Memory B cell (primary cell): Measurements from ENCODE around the gene PTPRK.

ENCODE experiments used
- ATAC-seq: fragments of 150-1000 bp; cut with Tn5 transposase; 2 replicates; pipeline ENCODE4 v1.10.0; 2021; ENCODE audit warnings: low read depth, mild to moderate bottlenecking, moderate library complexity
- DNase-seq, 2 donors: peaks; one replicate each; pipeline ENCODE4 v3.0.0; 2022; ENCODE audit warnings: low spot score in 2 of 2
- H3K27ac Mint-ChIP-seq: one replicate; pipeline ENCODE4 v1.8.0; 2022; ENCODE audit warnings: mild to moderate bottlenecking, moderate library complexity, mixed read lengths
- H3K27me3 Mint-ChIP-seq: one replicate; pipeline ENCODE4 v1.8.0; 2022; ENCODE audit warnings: mixed read lengths
- H3K36me3 Mint-ChIP-seq: one replicate; pipeline ENCODE4 v1.8.0; 2022; ENCODE audit warnings: mild to moderate bottlenecking, mixed read lengths
- H3K4me1 Mint-ChIP-seq: one replicate; pipeline ENCODE4 v1.8.0; 2022; ENCODE audit warnings: mixed read lengths
- H3K4me3 Mint-ChIP-seq: one replicate; pipeline ENCODE4 v1.8.0; 2022; ENCODE audit warnings: mild to moderate bottlenecking, moderate library complexity, mixed read lengths
- H3K9me3 Mint-ChIP-seq: one replicate; pipeline ENCODE4 v1.8.0; 2022; ENCODE audit warnings: mixed read lengths

PTPRK gene

DNA sequence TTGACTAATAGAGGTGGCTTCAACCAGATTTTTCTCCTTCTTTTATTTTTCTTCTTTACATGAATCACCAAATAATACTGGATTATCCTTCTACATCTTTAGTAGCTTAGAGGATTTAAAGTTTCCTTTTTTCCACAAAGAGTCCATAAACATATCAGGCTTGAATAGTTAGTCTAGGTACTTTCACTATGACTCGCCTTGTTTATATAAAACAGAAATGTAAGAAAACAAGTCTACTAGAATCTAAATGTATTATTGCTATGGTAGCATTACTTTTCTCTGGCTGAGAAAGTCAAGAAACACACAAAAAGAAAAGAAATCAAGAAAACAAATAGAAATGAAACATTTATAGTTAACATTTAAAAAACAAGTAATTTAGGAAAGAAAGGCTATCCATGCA, 215.2 kb downstream of the PTPRK start:
- no peaks in the 10 kb centered on the region for H3K4me1 Mint-ChIP-seq
- H3K9me3 Mint-ChIP-seq, result peaks cover 3% of the 10 kb centered on the region
- ATAC-seq (no peak), DNase-seq (no peak)
- H3K27ac Mint-ChIP-seq, result no peak overlapping the region
- no peaks in the 10 kb centered on the region for H3K36me3 Mint-ChIP-seq
- peaks cover 3% of the 10 kb centered on the region for H3K27me3 Mint-ChIP-seq
- no peak overlapping the region for H3K4me3 Mint-ChIP-seq

DNA sequence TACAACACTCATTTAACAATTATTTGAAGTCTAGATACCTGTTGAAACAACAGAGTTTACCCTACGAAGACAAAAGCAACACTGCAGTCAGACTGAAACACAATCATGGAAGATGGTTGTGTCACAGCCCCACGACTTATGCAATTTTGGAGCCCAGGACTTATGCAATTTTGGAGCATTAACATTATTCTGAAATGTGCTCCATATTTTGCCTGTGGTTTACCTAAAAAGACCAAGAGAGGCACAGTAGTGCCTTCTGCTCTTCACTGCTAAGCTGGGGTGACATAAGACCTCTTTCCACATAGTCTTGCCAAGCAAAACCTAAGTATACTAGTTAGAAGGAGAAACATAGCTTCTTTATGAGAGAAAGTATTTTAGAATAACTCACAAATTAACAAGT, 216.5 kb downstream of the PTPRK start:
- H3K9me3 Mint-ChIP-seq, result peaks cover 4% of the 10 kb centered on the region
- DNase-seq (no peak), ATAC-seq (no peak)
- peaks cover 3% of the 10 kb centered on the region for H3K27me3 Mint-ChIP-seq
- no peak overlapping the region for H3K27ac Mint-ChIP-seq
- H3K4me3 Mint-ChIP-seq, result no peak overlapping the region
- no peaks in the 10 kb centered on the region for H3K4me1 Mint-ChIP-seq
- H3K36me3 Mint-ChIP-seq, result no peaks in the 10 kb centered on the region

GRCh38 chr6:128302942-128303341, 217.5 kb downstream of the PTPRK start:
- H3K9me3 Mint-ChIP-seq, result peaks cover 4% of the 10 kb centered on the region
- H3K4me3 Mint-ChIP-seq, result no peak overlapping the region
- peaks cover 3% of the 10 kb centered on the region for H3K27me3 Mint-ChIP-seq
- H3K4me1 Mint-ChIP-seq, result no peaks in the 10 kb centered on the region
- no peak for ATAC-seq
- H3K27ac Mint-ChIP-seq, result no peak overlapping the region
- no peaks in the 10 kb centered on the region for H3K36me3 Mint-ChIP-seq
- DNase-seq, result no peak

- no peaks in the 10 kb centered on the region for H3K27me3 Mint-ChIP-seq
- ATAC-seq (no peak), DNase-seq (no peak)
- H3K36me3 Mint-ChIP-seq, result no peaks in the 10 kb centered on the region
- H3K4me3 Mint-ChIP-seq, result no peak overlapping the region
- H3K4me1 Mint-ChIP-seq, result no peaks in the 10 kb centered on the region
- H3K9me3 Mint-ChIP-seq, result peaks cover 4% of the 10 kb centered on the region
- H3K27ac Mint-ChIP-seq, result no peak overlapping the region
Measured at GRCh38 chr6:128295670-128296069, 224.7 kb downstream of the PTPRK start.

DNA sequence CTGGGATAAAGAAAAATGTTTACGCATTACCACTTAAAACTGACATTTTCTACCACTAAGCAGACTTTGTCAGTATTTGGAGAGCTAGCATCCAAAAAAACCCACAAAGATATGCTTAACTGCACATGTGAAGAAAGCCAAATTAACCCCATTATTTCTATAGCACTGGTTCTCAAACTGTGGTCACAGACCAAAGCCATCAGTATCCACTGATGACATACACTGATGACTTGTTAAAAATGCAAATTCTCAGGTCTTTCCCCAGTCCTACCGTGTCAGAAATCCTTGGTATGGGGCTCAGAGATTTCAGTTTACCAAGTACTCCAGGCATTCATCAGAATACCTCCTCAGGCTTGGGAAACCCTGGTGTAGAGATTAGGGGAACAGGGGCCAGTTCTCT, 230.2 kb downstream of the PTPRK start:
- DNase-seq (no peak), ATAC-seq (no peak)
- no peak overlapping the region for H3K4me3 Mint-ChIP-seq
- no peaks in the 10 kb centered on the region for H3K36me3 Mint-ChIP-seq
- H3K27me3 Mint-ChIP-seq, result peaks cover 1% of the 10 kb centered on the region
- no peaks in the 10 kb centered on the region for H3K4me1 Mint-ChIP-seq
- H3K27ac Mint-ChIP-seq, result no peak overlapping the region
- no peaks in the 10 kb centered on the region for H3K9me3 Mint-ChIP-seq

GRCh38 chr6:128284128-128284527, 236.3 kb downstream of the PTPRK start:
- peaks cover 1% of the 10 kb centered on the region for H3K27me3 Mint-ChIP-seq
- no peak for ATAC-seq
- no peak overlapping the region for H3K27ac Mint-ChIP-seq
- no peak for DNase-seq
- no peak overlapping the region for H3K4me3 Mint-ChIP-seq
- no peaks in the 10 kb centered on the region for H3K36me3 Mint-ChIP-seq
- no peaks in the 10 kb centered on the region for H3K9me3 Mint-ChIP-seq
- peaks cover 5% of the 10 kb centered on the region for H3K4me1 Mint-ChIP-seq

DNA sequence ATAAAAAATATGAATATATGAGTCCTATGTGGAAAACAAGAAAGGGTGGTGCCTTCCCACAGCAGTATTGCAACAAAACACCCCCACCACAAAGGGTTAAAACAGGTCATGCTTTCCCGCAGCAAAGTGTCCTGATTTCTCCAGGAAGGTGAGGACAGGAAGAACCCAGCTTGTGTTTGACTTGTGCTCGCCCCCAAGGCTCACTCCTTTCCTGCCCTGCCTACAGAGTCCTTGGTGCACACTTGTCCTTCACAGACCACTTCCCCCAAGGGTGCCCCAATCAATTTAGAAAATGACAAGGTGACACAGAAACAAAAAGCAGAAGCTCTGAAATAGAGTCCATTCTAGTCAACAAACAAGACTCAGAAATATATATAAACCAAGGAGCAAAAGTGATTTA, 237.4 kb downstream of the PTPRK start:
- Mint-ChIP-seq H3K4me3 (no peak overlapping the region), H3K27ac (no peak overlapping the region), H3K27me3 (no peaks in the 10 kb centered on the region), H3K4me1 (peaks cover 5% of the 10 kb centered on the region), H3K9me3 (no peaks in the 10 kb centered on the region), H3K36me3 (no peaks in the 10 kb centered on the region)
- DNase-seq, result no peak
- ATAC-seq, result peak; percentile 62

DNA sequence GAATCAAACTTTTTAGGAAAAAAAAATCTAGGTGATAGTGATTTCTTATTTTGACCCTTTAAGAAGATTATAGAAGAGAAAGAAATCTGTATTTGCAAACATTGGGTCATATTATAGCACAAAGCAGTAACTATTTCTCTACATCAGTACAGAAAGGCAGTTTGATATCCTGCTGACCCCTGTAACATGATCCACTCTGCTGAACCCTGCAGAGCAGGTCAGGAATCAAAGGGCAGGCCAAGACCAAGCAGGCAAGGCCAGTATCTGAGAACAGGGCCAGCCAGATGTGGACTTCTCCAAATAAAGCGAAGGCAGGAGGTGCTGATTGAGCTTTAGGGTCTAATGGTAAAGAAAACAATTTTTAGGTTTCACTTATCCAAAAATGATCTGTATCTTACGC, 239.4 kb downstream of the PTPRK start:
- Mint-ChIP-seq H3K27me3 (no peaks in the 10 kb centered on the region), H3K27ac (no peak overlapping the region), H3K36me3 (no peaks in the 10 kb centered on the region), H3K9me3 (no peaks in the 10 kb centered on the region), H3K4me3 (no peak overlapping the region), H3K4me1 (peaks cover 5% of the 10 kb centered on the region)
- no peak for ATAC-seq
- DNase-seq, result no peak

DNA sequence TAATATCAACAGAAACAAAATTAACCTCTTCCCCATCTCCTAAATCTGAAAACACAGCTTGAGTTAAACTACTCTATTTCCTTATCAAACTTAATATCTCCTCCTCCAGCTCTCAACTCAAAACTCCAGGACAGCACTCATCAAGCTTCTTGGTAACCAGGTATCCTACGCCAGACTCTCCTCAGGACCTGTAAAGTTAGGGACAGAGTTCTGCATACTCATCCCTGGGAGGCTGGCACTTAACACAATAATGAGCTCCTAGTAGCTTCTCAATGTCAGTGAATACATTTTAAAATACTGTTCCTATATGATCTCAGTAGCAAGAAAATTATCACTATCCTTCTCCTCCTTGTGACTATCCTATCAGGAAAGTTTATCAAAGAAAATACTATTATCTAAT, 240.3 kb downstream of the PTPRK start:
- DNase-seq, result no peak
- no peaks in the 10 kb centered on the region for H3K9me3 Mint-ChIP-seq
- H3K4me1 Mint-ChIP-seq, result peaks cover 5% of the 10 kb centered on the region
- no peaks in the 10 kb centered on the region for H3K27me3 Mint-ChIP-seq
- no peak overlapping the region for H3K27ac Mint-ChIP-seq
- no peak for ATAC-seq
- H3K36me3 Mint-ChIP-seq, result no peaks in the 10 kb centered on the region
- no peak overlapping the region for H3K4me3 Mint-ChIP-seq

DNA sequence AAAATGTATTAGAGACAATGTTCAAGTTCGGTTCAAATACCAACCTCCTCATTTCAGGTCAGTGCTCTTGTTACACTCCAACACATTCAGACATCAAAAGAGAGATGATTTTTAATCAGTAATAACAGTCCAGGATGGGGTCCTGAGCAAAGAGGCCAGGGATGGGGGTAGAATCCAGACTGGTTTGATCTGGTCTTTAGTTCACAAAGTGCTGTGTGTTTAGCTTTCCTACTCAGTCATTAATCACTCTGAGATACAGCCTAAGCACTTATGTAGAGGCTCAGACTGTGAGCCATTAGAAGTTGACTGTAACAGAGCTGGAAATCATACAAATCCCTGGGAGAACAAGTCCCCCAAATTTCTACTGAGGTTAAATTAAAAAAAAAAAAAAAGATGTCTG, 241.6 kb downstream of the PTPRK start:
- ATAC-seq, result no peak
- Mint-ChIP-seq H3K4me3 (no peak overlapping the region), H3K36me3 (no peaks in the 10 kb centered on the region), H3K4me1 (peaks cover 3% of the 10 kb centered on the region), H3K9me3 (no peaks in the 10 kb centered on the region), H3K27me3 (no peaks in the 10 kb centered on the region), H3K27ac (no peak overlapping the region)
- DNase-seq, result no peak

GRCh38 chr6:128277379-128277778, 243.0 kb downstream of the PTPRK start:
- Mint-ChIP-seq H3K9me3 (no peaks in the 10 kb centered on the region), H3K4me3 (no peak overlapping the region), H3K36me3 (no peaks in the 10 kb centered on the region), H3K27me3 (no peaks in the 10 kb centered on the region), H3K4me1 (no peaks in the 10 kb centered on the region), H3K27ac (no peak overlapping the region)
- DNase-seq (no peak), ATAC-seq (no peak)

DNA sequence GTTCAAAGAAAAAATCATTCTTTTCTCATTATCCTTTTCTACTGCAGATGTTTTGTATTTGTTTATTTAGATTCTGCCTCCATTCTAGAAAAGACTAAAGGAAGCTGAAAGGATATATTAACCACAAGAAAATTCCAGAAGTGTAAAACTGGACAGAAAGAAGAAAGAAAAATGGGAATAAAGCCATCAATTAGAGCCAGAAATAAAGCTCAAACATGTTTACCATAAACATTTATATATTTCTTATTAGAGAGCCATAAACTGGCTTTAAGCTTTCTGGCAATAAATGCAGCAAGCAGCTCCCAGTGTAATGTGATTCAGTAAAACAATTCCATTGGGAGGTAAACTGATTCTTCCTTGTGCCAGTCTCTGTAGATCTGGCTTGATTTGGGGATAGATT, 244.1 kb downstream of the PTPRK start:
- DNase-seq (no peak), ATAC-seq (no peak)
- Mint-ChIP-seq H3K9me3 (no peaks in the 10 kb centered on the region), H3K36me3 (no peaks in the 10 kb centered on the region), H3K4me1 (no peaks in the 10 kb centered on the region), H3K4me3 (no peak overlapping the region), H3K27ac (no peak overlapping the region), H3K27me3 (no peaks in the 10 kb centered on the region)

DNA sequence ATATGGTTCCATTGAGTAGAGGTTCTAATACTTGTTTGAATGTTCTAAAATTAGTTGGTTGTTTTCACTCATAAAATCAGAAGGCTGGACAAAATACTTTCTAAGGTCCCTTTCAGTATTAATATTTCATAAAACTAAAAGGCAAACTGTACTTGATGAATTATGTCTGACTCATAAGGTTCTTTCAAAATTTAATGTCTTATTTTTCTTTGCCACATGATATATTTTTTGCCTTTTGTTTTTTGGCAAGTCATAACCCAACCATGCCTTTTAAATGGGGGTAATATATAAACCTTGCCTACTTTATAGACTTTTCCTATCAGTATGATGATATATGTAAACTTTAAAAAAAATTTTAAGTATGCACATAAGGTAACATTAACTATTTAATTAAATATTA, 244.7 kb downstream of the PTPRK start:
- DNase-seq (no peak), ATAC-seq (no peak)
- no peaks in the 10 kb centered on the region for H3K9me3 Mint-ChIP-seq
- H3K4me3 Mint-ChIP-seq, result no peak overlapping the region
- no peaks in the 10 kb centered on the region for H3K27me3 Mint-ChIP-seq
- H3K4me1 Mint-ChIP-seq, result no peaks in the 10 kb centered on the region
- H3K27ac Mint-ChIP-seq, result no peak overlapping the region
- no peaks in the 10 kb centered on the region for H3K36me3 Mint-ChIP-seq

- no peaks in the 10 kb centered on the region for H3K27me3 Mint-ChIP-seq
- H3K4me3 Mint-ChIP-seq, result no peak overlapping the region
- no peak overlapping the region for H3K27ac Mint-ChIP-seq
- H3K36me3 Mint-ChIP-seq, result no peaks in the 10 kb centered on the region
- DNase-seq (no peak), ATAC-seq (no peak)
- H3K9me3 Mint-ChIP-seq, result no peaks in the 10 kb centered on the region
- no peaks in the 10 kb centered on the region for H3K4me1 Mint-ChIP-seq
Measured at GRCh38 chr6:128275030-128275429, 245.4 kb downstream of the PTPRK start.

GRCh38 chr6:128271527-128271926, 248.9 kb downstream of the PTPRK start:
- no peak overlapping the region for H3K27ac Mint-ChIP-seq
- no peaks in the 10 kb centered on the region for H3K27me3 Mint-ChIP-seq
- no peaks in the 10 kb centered on the region for H3K4me1 Mint-ChIP-seq
- no peaks in the 10 kb centered on the region for H3K36me3 Mint-ChIP-seq
- no peaks in the 10 kb centered on the region for H3K9me3 Mint-ChIP-seq
- ATAC-seq (no peak), DNase-seq (no peak)
- H3K4me3 Mint-ChIP-seq, result no peak overlapping the region

- ATAC-seq (no peak), DNase-seq (no peak)
- Mint-ChIP-seq H3K4me1 (no peaks in the 10 kb centered on the region), H3K4me3 (no peak overlapping the region), H3K27ac (no peak overlapping the region), H3K36me3 (no peaks in the 10 kb centered on the region), H3K27me3 (peaks cover 2% of the 10 kb centered on the region), H3K9me3 (no peaks in the 10 kb centered on the region)
Measured at GRCh38 chr6:128271011-128271410, 249.4 kb downstream of the PTPRK start.
